ENCODE measurements around the gene VWA5B1. TPM values are rescaled to one million over a fixed set of nuclear protein-coding genes. Genes with fewer than 3 reads are reported as not detected.

Gene VWA5B1
- total and polyA plus RNA-seq, 2 experiments from 2014 or later = 0.16 to 1.0 TPM

GRCh38 chr1:20252587-20252986 is 38.1 kb upstream of the VWA5B1 start (continued):
- TF ChIP-seq ZNF462 (CRISPR knock-in tag; IDR thresholded peaks at IDR 0.05) (no peak), POLR2AphosphoS5 (IDR thresholded peaks at IDR 0.05; ENCODE audit: low read depth) (no peak)

DNA sequence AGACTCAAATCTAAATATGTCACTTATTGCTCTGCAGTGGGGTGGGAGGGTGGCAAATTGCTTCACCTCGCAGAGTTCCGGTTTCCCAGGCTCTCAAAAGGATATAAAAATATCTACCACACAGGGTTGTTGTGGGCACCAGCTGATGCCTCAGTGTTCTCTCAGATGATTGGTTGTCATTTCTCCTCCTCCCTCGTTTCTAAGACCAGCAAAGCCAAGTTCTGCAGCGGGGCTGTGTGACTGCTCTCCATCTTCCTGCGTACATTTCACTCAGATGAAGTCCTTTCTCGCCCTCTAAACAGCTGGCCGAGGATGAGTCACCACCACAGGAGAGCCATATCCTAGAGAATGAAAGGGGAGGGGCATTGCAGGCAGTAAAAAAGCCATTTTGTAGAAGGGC is 35.0 kb upstream of the VWA5B1 start:
- Histone ChIP-seq H3K79me2 (replicated peaks; ENCODE audit: insufficient read depth) (no peaks in the 10 kb centered on the region), H2AFZ (no peak overlapping the region), H3K27me3 (ENCODE audit: insufficient read depth) (no peaks in the 10 kb centered on the region), H3K27ac (ENCODE audit: low read depth) (no peak overlapping the region), H3K4me2 (no peak overlapping the region), H3K4me3 (no peak overlapping the region), H3K9me2 (ENCODE audit: insufficient read depth) (peaks cover 5% of the 10 kb centered on the region), H3K36me3 (ENCODE audit: insufficient read depth) (no peaks in the 10 kb centered on the region), H3K4me1 (ENCODE audit: insufficient read depth) (no peaks in the 10 kb centered on the region), H3F3A (replicated peaks; ENCODE audit: low read depth) (no peaks in the 10 kb centered on the region), H4K20me1 (replicated peaks; ENCODE audit: insufficient read depth) (no peaks in the 10 kb centered on the region)
- Mint-ChIP-seq H3K27ac (no peak overlapping the region), H3K27me3 (ENCODE audit: insufficient read depth, low read depth, poor library complexity) (no peaks in the 10 kb centered on the region), H3K4me1 (peaks cover 3% of the 10 kb centered on the region; the same call in 2 of the 3 replicates), H3K4me3 (no peak overlapping the region), H3K36me3 (ENCODE audit: low read depth) (no peaks in the 10 kb centered on the region), H3K9me3 (no peaks in the 10 kb centered on the region)
- ATAC-seq = no peak
- DNase-seq (ENCODE audit: low spot score) = no peak
- TF ChIP-seq STAT1 (IDR thresholded peaks at IDR 0.05; ENCODE audit: unreplicated experiment) (no peak), EZH2phosphoT487 (IDR thresholded peaks at IDR 0.05; ENCODE audit: unreplicated experiment) (no peak), POLR2AphosphoS5 (IDR thresholded peaks at IDR 0.05; ENCODE audit: low read depth) (no peak), CREB1 (CRISPR knock-in tag; IDR thresholded peaks at IDR 0.05; ENCODE audit: low read depth) (no peak), CTCF (conservative IDR thresholded peaks at IDR 0.05; ENCODE audit: low read depth in 2 of 2) (no peak), ZNF114 (CRISPR knock-in tag; IDR thresholded peaks at IDR 0.05) (no peak)

All from GM23338 (cell line).